ENCODE data around the gene OR13J1.

Gene OR13J1

GRCh38 chr9:35844628-35845270 is 25.5 kb downstream of the OR13J1 start:
- 43 to 74% methylated on average over 4 to 5 of the region's 7 CpGs for WGBS, 2 experiments (ENCODE audit: insufficient coverage in 2 of 2)
- peaks cover 7% of the 10 kb centered on the region for H3K36me3 ChIP-seq (ENCODE audit: control insufficient read depth, insufficient read depth, low read length)
- peaks cover 5% of the 10 kb centered on the region for H3K4me1 ChIP-seq (ENCODE audit: control insufficient read depth, insufficient read depth, low read length, poor library complexity, severe bottlenecking)
- no peaks in the 10 kb centered on the region for H3K9me3 ChIP-seq (ENCODE audit: control insufficient read depth, low read length)
- H3K4me3 ChIP-seq (ENCODE audit: extremely low read depth, insufficient read depth, low read length, poor library complexity, severe bottlenecking), result no peak overlapping the region
- no peak overlapping the region for H3K27ac ChIP-seq (ENCODE audit: low read depth, low read length, severe bottlenecking)

GRCh38 chr9:35842795-35843194 is 27.4 kb downstream of the OR13J1 start:
- Histone ChIP-seq H3K9me3 (ENCODE audit: control insufficient read depth, low read length) (no peaks in the 10 kb centered on the region), H3K4me3 (ENCODE audit: extremely low read depth, insufficient read depth, low read length, poor library complexity, severe bottlenecking) (no peak overlapping the region), H3K4me1 (ENCODE audit: control insufficient read depth, insufficient read depth, low read length, poor library complexity, severe bottlenecking) (peaks cover 5% of the 10 kb centered on the region), H3K27ac (ENCODE audit: low read depth, low read length, severe bottlenecking) (no peak overlapping the region), H3K36me3 (ENCODE audit: control insufficient read depth, insufficient read depth, low read length) (peaks cover 7% of the 10 kb centered on the region)
- 79 to 100% methylated on average over 2 to 3 of the region's 3 CpGs for WGBS, 2 experiments (ENCODE audit: insufficient coverage in 2 of 2)

GRCh38 chr9:35842020-35842745 is 28.0 kb downstream of the OR13J1 start:
- Histone ChIP-seq H3K27ac (ENCODE audit: low read depth, low read length, severe bottlenecking) (no peak overlapping the region), H3K9me3 (ENCODE audit: control insufficient read depth, low read length) (no peaks in the 10 kb centered on the region), H3K4me1 (ENCODE audit: control insufficient read depth, insufficient read depth, low read length, poor library complexity, severe bottlenecking) (peaks cover 5% of the 10 kb centered on the region), H3K4me3 (ENCODE audit: extremely low read depth, insufficient read depth, low read length, poor library complexity, severe bottlenecking) (no peak overlapping the region), H3K36me3 (ENCODE audit: control insufficient read depth, insufficient read depth, low read length) (peaks cover 6% of the 10 kb centered on the region)
- 95% methylated on average over 11 to 15 of the region's 17 CpGs for WGBS, 2 experiments (ENCODE audit: insufficient coverage in 2 of 2)

- no peak overlapping the region for H3K27ac ChIP-seq (ENCODE audit: low read depth, low read length, severe bottlenecking)
- WGBS, 2 experiments (ENCODE audit: insufficient coverage in 2 of 2), result 90% methylated on average over 2 of the region's 5 CpGs; no CpG with 5 or more reads in 1 of the 2 experiments
- peaks cover under 1% of the 10 kb centered on the region for H3K36me3 ChIP-seq (ENCODE audit: control insufficient read depth, insufficient read depth, low read length)
- H3K9me3 ChIP-seq (ENCODE audit: control insufficient read depth, low read length), result no peaks in the 10 kb centered on the region
- peaks cover 9% of the 10 kb centered on the region for H3K4me1 ChIP-seq (ENCODE audit: control insufficient read depth, insufficient read depth, low read length, poor library complexity, severe bottlenecking)
- H3K4me3 ChIP-seq (ENCODE audit: extremely low read depth, insufficient read depth, low read length, poor library complexity, severe bottlenecking), result no peak overlapping the region
These were observed 28.6 kb downstream of the OR13J1 start for GRCh38 chr9:35841645-35841900.

- 93% methylated on average over 10 to 13 of the region's 15 CpGs for WGBS, 2 experiments (ENCODE audit: insufficient coverage in 2 of 2)
- Histone ChIP-seq H3K27ac (ENCODE audit: low read depth, low read length, severe bottlenecking) (no peak overlapping the region), H3K4me1 (ENCODE audit: control insufficient read depth, insufficient read depth, low read length, poor library complexity, severe bottlenecking) (peaks cover 9% of the 10 kb centered on the region), H3K4me3 (ENCODE audit: extremely low read depth, insufficient read depth, low read length, poor library complexity, severe bottlenecking) (no peak overlapping the region), H3K9me3 (ENCODE audit: control insufficient read depth, low read length) (no peaks in the 10 kb centered on the region), H3K36me3 (ENCODE audit: control insufficient read depth, insufficient read depth, low read length) (no peaks in the 10 kb centered on the region)
These were observed 29.1 kb downstream of the OR13J1 start for GRCh38 chr9:35840881-35841644.

GRCh38 chr9:35839926-35840325 is 30.3 kb downstream of the OR13J1 start:
- Histone ChIP-seq H3K4me3 (ENCODE audit: extremely low read depth, insufficient read depth, low read length, poor library complexity, severe bottlenecking) (no peak overlapping the region), H3K27ac (ENCODE audit: low read depth, low read length, severe bottlenecking) (no peak overlapping the region), H3K9me3 (ENCODE audit: control insufficient read depth, low read length) (no peaks in the 10 kb centered on the region), H3K36me3 (ENCODE audit: control insufficient read depth, insufficient read depth, low read length) (no peaks in the 10 kb centered on the region), H3K4me1 (ENCODE audit: control insufficient read depth, insufficient read depth, low read length, poor library complexity, severe bottlenecking) (peaks cover 9% of the 10 kb centered on the region)
- whole genome bisulfite sequencing, 2 experiments (ENCODE audit: insufficient coverage in 2 of 2), result 96 to 98% methylated on average over 5 of the region's 5 CpGs

- peaks cover 3% of the 10 kb centered on the region for H3K4me1 ChIP-seq (ENCODE audit: control insufficient read depth, insufficient read depth, low read length, poor library complexity, severe bottlenecking)
- 100% methylated on average over 1 to 5 of the region's 5 CpGs for WGBS, 2 experiments (ENCODE audit: insufficient coverage in 2 of 2)
- no peaks in the 10 kb centered on the region for H3K9me3 ChIP-seq (ENCODE audit: control insufficient read depth, low read length)
- H3K27ac ChIP-seq (ENCODE audit: low read depth, low read length, severe bottlenecking), result no peak overlapping the region
- no peaks in the 10 kb centered on the region for H3K36me3 ChIP-seq (ENCODE audit: control insufficient read depth, insufficient read depth, low read length)
- H3K4me3 ChIP-seq (ENCODE audit: extremely low read depth, insufficient read depth, low read length, poor library complexity, severe bottlenecking), result no peak overlapping the region
These were observed 33.6 kb downstream of the OR13J1 start for GRCh38 chr9:35836595-35836994.

- H3K9me3 ChIP-seq (ENCODE audit: control insufficient read depth, low read length), result no peaks in the 10 kb centered on the region
- H3K4me1 ChIP-seq (ENCODE audit: control insufficient read depth, insufficient read depth, low read length, poor library complexity, severe bottlenecking), result peaks cover 3% of the 10 kb centered on the region
- WGBS, 2 experiments (ENCODE audit: insufficient coverage in 2 of 2), result 79 to 92% methylated on average over 2 of the region's 2 CpGs
- no peak overlapping the region for H3K27ac ChIP-seq (ENCODE audit: low read depth, low read length, severe bottlenecking)
- H3K36me3 ChIP-seq (ENCODE audit: control insufficient read depth, insufficient read depth, low read length), result no peaks in the 10 kb centered on the region
- H3K4me3 ChIP-seq (ENCODE audit: extremely low read depth, insufficient read depth, low read length, poor library complexity, severe bottlenecking), result no peak overlapping the region
These were observed 34.4 kb downstream of the OR13J1 start for GRCh38 chr9:35835766-35836165.

- no peaks in the 10 kb centered on the region for H3K9me3 ChIP-seq (ENCODE audit: control insufficient read depth, low read length)
- no peaks in the 10 kb centered on the region for H3K36me3 ChIP-seq (ENCODE audit: control insufficient read depth, insufficient read depth, low read length)
- no peak overlapping the region for H3K27ac ChIP-seq (ENCODE audit: low read depth, low read length, severe bottlenecking)
- H3K4me1 ChIP-seq (ENCODE audit: control insufficient read depth, insufficient read depth, low read length, poor library complexity, severe bottlenecking), result peaks cover 3% of the 10 kb centered on the region
- no peak overlapping the region for H3K4me3 ChIP-seq (ENCODE audit: extremely low read depth, insufficient read depth, low read length, poor library complexity, severe bottlenecking)
- 83 to 88% methylated on average over 1 to 3 of the region's 3 CpGs for WGBS, 2 experiments (ENCODE audit: insufficient coverage in 2 of 2)
These were observed 35.0 kb downstream of the OR13J1 start for GRCh38 chr9:35835216-35835632.

GRCh38 chr9:35834260-35835215 is 35.7 kb downstream of the OR13J1 start:
- no peaks in the 10 kb centered on the region for H3K9me3 ChIP-seq (ENCODE audit: control insufficient read depth, low read length)
- peaks cover 3% of the 10 kb centered on the region for H3K4me1 ChIP-seq (ENCODE audit: control insufficient read depth, insufficient read depth, low read length, poor library complexity, severe bottlenecking)
- H3K27ac ChIP-seq (ENCODE audit: low read depth, low read length, severe bottlenecking), result no peak overlapping the region
- WGBS, 2 experiments (ENCODE audit: insufficient coverage in 2 of 2), result 92 to 95% methylated on average over 11 to 13 of the region's 14 CpGs
- H3K4me3 ChIP-seq (ENCODE audit: extremely low read depth, insufficient read depth, low read length, poor library complexity, severe bottlenecking), result no peak overlapping the region
- H3K36me3 ChIP-seq (ENCODE audit: control insufficient read depth, insufficient read depth, low read length), result no peaks in the 10 kb centered on the region

Data from mesodermal cell (in vitro differentiated cells).